DND-41 (cell line): ENCODE measurements around the gene OR51F1.
"Not testable (repeated sequence)": the region's sequence is repeated elsewhere in the genome, so short reads cannot be mapped to it uniquely, and the experiment has no call there.

Experiments used
- ATAC-seq: fragments of 200-7000 bp; cut with Tn5 transposase; 3 replicates; pipeline ENCODE4 v1.9.1; 2021; ENCODE audit warnings: low read depth; ENCODE audit not compliant: insufficient read depth
- DNase-seq: peaks from one replicate; pipeline ENCODE4 v3.0.0-alpha.2; 2020
- H2AFZ ChIP-seq: 2 replicates; pipeline ENCODE4 v1.6.0; 2012; ENCODE audit warnings: low read depth, low read length
- H3K27ac ChIP-seq: 2 replicates; pipeline ENCODE4 v1.5.1; 2012; ENCODE audit warnings: low read length, inconsistent platforms
- H3K27me3 ChIP-seq: fragments of 200-600 bp; sonication (generic); 2 replicates; pipeline ENCODE4 v1.6.0; 2012; ENCODE audit warnings: low read length, mild to moderate bottlenecking, inconsistent platforms; ENCODE audit not compliant: insufficient read depth, poor library complexity
- H3K36me3 ChIP-seq: 2 replicates; pipeline ENCODE4 v1.5.1; 2012; ENCODE audit warnings: low read length, inconsistent platforms; ENCODE audit not compliant: insufficient read depth
- H3K4me1 ChIP-seq: 2 replicates; pipeline ENCODE4 v1.5.1; 2012; ENCODE audit warnings: mild to moderate bottlenecking, low read length; ENCODE audit not compliant: insufficient read depth
- H3K4me2 ChIP-seq: 2 replicates; pipeline ENCODE4 v1.6.0; 2012; ENCODE audit warnings: mild to moderate bottlenecking, moderate library complexity, low read length, inconsistent platforms; ENCODE audit not compliant: insufficient read depth
- H3K4me3 ChIP-seq, 2 experiments: fragments of 200-600 bp in 1 of 2; shearing (Covaris generic) in 1 of 2; 2 replicates each; pipeline ENCODE4 v1.5.1; 2012 to 2016; ENCODE audit warnings: inconsistent platforms in 2 of 2, low read length in 2 of 2, mild to moderate bottlenecking in 2 of 2, low read depth in 1 of 2, moderate library complexity in 1 of 2
- H3K79me2 ChIP-seq: 2 replicates; pipeline ENCODE4 v1.6.0; 2012; ENCODE audit warnings: low read length, inconsistent platforms; ENCODE audit not compliant: insufficient read depth
- H3K9ac ChIP-seq: 2 replicates; pipeline ENCODE4 v1.6.0; 2012; ENCODE audit warnings: low read depth, mild to moderate bottlenecking, inconsistent platforms, low read length, moderate library complexity
- H3K9me3 ChIP-seq: 2 replicates; pipeline ENCODE4 v1.5.1; 2012; ENCODE audit warnings: low read length, moderate library complexity, mild to moderate bottlenecking, inconsistent platforms; ENCODE audit not compliant: insufficient read depth, severe bottlenecking
- H4K20me1 ChIP-seq: 2 replicates; pipeline ENCODE4 v1.6.0; 2012; ENCODE audit warnings: low read length; ENCODE audit not compliant: insufficient read depth
- EZH2 ChIP-seq: IDR thresholded peaks from 3 replicates; pipeline ENCODE4 v1.6.1; 2012; ENCODE audit warnings: borderline replicate concordance, low read depth, mild to moderate bottlenecking, moderate library complexity, low read length, inconsistent platforms; ENCODE audit not compliant: severe bottlenecking
- TF ChIP-seq, protein P1 (sequence below): IDR thresholded peaks from 2 replicates; pipeline ENCODE4 v1.5.1; 2012; ENCODE audit warnings: borderline replicate concordance, low read length, moderate library complexity, mild to moderate bottlenecking; ENCODE audit not compliant: poor library complexity, severe bottlenecking; ENCODE audit errors: extremely low read depth

OR51F1 gene

DNA sequence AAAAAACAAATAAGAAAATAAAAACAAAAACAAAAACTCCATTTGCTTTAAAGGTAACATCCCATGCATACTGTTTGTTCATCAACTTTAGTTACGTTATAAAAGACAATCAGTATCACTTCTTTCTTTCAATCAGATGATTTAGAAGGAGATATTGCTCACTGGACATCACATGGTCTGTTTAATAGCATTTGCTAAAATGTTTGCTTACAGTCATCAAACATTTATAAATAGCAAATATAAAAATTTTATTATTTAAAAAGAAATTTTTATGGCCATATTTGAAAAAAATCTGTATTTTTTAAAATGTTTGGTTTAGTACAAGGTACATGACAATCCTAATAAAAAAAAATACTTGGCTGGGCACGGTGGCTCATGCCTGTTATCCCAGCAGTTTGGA, 42.6 kb downstream of the OR51F1 start:
- H3K27ac ChIP-seq, result no peak overlapping the region
- no peaks in the 10 kb centered on the region for H3K9me3 ChIP-seq
- ATAC-seq (no peak), DNase-seq (no peak)
- H3K4me2 ChIP-seq, result no peak overlapping the region
- H3K79me2 ChIP-seq, result no peaks in the 10 kb centered on the region
- peaks cover 3% of the 10 kb centered on the region for H3K27me3 ChIP-seq
- no peak overlapping the region for H2AFZ ChIP-seq
- H4K20me1 ChIP-seq, result no peaks in the 10 kb centered on the region
- H3K9ac ChIP-seq, result no peak overlapping the region
- TF ChIP-seq, protein P1, sequence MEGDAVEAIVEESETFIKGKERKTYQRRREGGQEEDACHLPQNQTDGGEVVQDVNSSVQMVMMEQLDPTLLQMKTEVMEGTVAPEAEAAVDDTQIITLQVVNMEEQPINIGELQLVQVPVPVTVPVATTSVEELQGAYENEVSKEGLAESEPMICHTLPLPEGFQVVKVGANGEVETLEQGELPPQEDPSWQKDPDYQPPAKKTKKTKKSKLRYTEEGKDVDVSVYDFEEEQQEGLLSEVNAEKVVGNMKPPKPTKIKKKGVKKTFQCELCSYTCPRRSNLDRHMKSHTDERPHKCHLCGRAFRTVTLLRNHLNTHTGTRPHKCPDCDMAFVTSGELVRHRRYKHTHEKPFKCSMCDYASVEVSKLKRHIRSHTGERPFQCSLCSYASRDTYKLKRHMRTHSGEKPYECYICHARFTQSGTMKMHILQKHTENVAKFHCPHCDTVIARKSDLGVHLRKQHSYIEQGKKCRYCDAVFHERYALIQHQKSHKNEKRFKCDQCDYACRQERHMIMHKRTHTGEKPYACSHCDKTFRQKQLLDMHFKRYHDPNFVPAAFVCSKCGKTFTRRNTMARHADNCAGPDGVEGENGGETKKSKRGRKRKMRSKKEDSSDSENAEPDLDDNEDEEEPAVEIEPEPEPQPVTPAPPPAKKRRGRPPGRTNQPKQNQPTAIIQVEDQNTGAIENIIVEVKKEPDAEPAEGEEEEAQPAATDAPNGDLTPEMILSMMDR, result no peak
- no peak for TF ChIP-seq EZH2
- no peaks in the 10 kb centered on the region for H3K4me1 ChIP-seq
- H3K4me3 ChIP-seq, result no peak overlapping the region
- no peaks in the 10 kb centered on the region for H3K36me3 ChIP-seq

DNA sequence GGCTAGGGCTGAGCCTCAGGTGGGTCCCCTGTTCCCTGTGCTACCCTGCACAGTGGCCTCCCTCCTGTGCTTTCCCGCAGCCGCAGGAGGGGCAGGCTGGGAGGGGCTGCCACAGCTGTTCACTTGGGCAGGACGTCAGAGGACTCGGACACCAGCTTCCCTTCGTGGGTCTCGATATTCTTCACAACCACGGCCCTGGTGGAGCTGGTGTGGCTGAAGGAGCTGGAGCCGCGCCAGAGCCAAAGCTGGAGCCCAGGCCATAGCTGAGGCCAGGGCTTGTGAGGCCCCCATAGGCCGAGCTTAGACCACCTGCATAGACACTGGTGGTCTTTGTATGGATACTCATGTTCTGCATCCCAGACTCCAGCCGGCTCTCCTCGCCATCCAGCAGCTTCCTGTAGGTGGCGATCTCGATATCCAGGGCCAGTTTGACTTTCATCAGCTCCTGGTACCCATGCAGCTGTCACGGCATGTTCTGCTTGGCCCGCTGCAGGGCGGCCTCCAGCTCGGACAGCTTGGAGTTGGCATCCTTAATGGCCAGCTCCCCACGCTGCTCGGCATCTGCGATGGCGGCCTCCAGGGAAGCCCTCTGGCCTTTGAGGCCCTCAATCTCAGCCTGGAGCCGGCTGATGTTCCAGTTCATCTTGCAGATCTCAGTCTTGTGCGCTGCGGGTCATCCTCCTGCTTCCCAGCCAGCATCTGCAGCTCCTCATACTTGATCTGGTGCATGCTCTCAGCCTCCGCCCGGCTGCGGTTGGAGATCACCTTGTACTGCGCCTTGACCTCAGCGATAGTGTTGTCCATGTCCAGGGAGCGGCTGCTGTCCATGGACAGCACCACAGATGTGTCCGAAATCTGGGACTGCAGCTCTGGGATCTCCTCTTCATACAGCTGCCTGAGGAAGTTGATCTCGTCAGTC, 46.9 kb downstream of the OR51F1 start:
- H3K9me3 ChIP-seq, H3K4me1 ChIP-seq, H3K4me3 ChIP-seq, H3K36me3 ChIP-seq, H2AFZ ChIP-seq, H4K20me1 ChIP-seq, H3K27me3 ChIP-seq, H3K4me2 ChIP-seq, DNase-seq, H3K9ac ChIP-seq, ATAC-seq, H3K27ac ChIP-seq, H3K79me2 ChIP-seq: not testable (repeated sequence)
- TF ChIP-seq, protein P1, result peak; percentile 25
